Breast epithelium (tissue), 4 donors: Measurements from ENCODE around the gene VMA21. TPM values are rescaled to one million over a fixed set of nuclear protein-coding genes. Genes with fewer than 3 reads are reported as not detected.

Experiments used
- DNase-seq, 2 donors: peaks; one replicate each; pipeline ENCODE4 v3.0.0-alpha.2; 2019; ENCODE audit warnings: low spot score in 2 of 2
- H3K27ac ChIP-seq, 2 donors: fragments of 200-600 bp; sonication (generic) in 1 of 2; one replicate each; pipeline ENCODE4 v1.5.1; 2016 to 2019; ENCODE audit warnings: mild to moderate bottlenecking in 1 of 2
- H3K27me3 ChIP-seq, 2 donors: fragments of 200-600 bp; sonication (generic) in 1 of 2; one replicate each; pipeline versions ENCODE4 v1.5.1 to v1.6.0; 2017 to 2019; ENCODE audit warnings: control low read depth in 1 of 2, mild to moderate bottlenecking in 1 of 2
- H3K36me3 ChIP-seq: fragments of 200-600 bp; one replicate; pipeline ENCODE4 v1.5.1; 2019
- H3K4me1 ChIP-seq, 2 donors: fragments of 200-600 bp; sonication (generic); one replicate each; pipeline ENCODE4 v1.5.1; 2016 to 2019; ENCODE audit warnings: control low read depth in 1 of 2
- H3K4me3 ChIP-seq, 3 donors: fragments of 200-600 bp; sonication (generic); 1 replicate in 2 of 3; 2 replicates in 1 of 3; pipeline ENCODE4 v1.5.1; 2016 to 2019; ENCODE audit warnings: mild to moderate bottlenecking in 3 of 3, moderate library complexity in 2 of 3
- H3K9me3 ChIP-seq, 2 donors: fragments of 200-600 bp; sonication (generic) in 1 of 2; one replicate each; pipeline ENCODE4 v1.5.1; 2016 to 2019; ENCODE audit warnings: control low read depth in 1 of 2
- CTCF ChIP-seq, 3 donors: fragments of 450-650 bp; IDR thresholded peaks; one replicate each; pipeline ENCODE4 v1.5.1; 2016 to 2017; ENCODE audit warnings: antibody characterized with exemption in 3 of 3, mild to moderate bottlenecking in 3 of 3, moderate library complexity in 3 of 3
- POLR2A ChIP-seq: fragments of 450-650 bp; IDR thresholded peaks from one replicate; pipeline ENCODE4 v1.6.1; 2016; ENCODE audit warnings: antibody characterized with exemption, mild to moderate bottlenecking, moderate library complexity
- POLR2AphosphoS5 ChIP-seq, 3 donors: sonication (generic); formaldehyde crosslinking; IDR thresholded peaks; one replicate each; pipeline ENCODE4 v1.6.1; 2017; ENCODE audit warnings: antibody characterized with exemption in 3 of 3
- intact Hi-C: fragments of 100-400 bp; cut with DNase I; formaldehyde crosslinking; loops from one replicate; pipeline ENCODE4 v1.15.1; 2023; ENCODE audit warnings: low total_unique reads
- total RNA-seq, 3 donors: library from RNA; depleted of rRNA; stranded (reverse); fragments of >200 nt; gene quantifications; one replicate each; pipeline ENCODE4 v1.1.0, GENCODE V29; 2016

The VMA21 gene
- total RNA-seq, 3 donors from 2014 or later: 28.6 to 45.5 (median 32.8) TPM

GRCh38 chrX:151416579-151416978 lies 19.6 kb downstream of the VMA21 start:
- intact Hi-C loops: no loop called here
- H3K36me3 ChIP-seq: no peaks in the 10 kb centered on the region
- no peaks in the 10 kb centered on the region for H3K27me3 ChIP-seq
- no peaks in the 10 kb centered on the region for H3K9me3 ChIP-seq
- no peaks in the 10 kb centered on the region for H3K4me1 ChIP-seq
- H3K4me3 ChIP-seq: no peak overlapping the region
- no peak for DNase-seq
- TF ChIP-seq POLR2AphosphoS5 (IDR thresholded peaks at IDR 0.05) (no peak), POLR2A (no peak), CTCF (IDR thresholded peaks at IDR 0.05) (no peak)
- no peak overlapping the region for H3K27ac ChIP-seq

GRCh38 chrX:151419782-151420181 lies 22.8 kb downstream of the VMA21 start:
- no peaks in the 10 kb centered on the region for H3K36me3 ChIP-seq
- intact Hi-C loops: no loop called here
- peaks cover 0 to 7% of the 10 kb centered on the region in 2 donors for H3K27me3 ChIP-seq
- no peak for TF ChIP-seq CTCF (IDR thresholded peaks at IDR 0.05)
- no peak for TF ChIP-seq POLR2AphosphoS5 (IDR thresholded peaks at IDR 0.05)
- no peak for TF ChIP-seq POLR2A
- no peaks in the 10 kb centered on the region for H3K4me1 ChIP-seq
- no peak overlapping the region for H3K27ac ChIP-seq
- DNase-seq: no peak
- H3K9me3 ChIP-seq: no peaks in the 10 kb centered on the region
- no peak overlapping the region for H3K4me3 ChIP-seq

- peaks cover 0 to 7% of the 10 kb centered on the region in 2 donors for H3K27me3 ChIP-seq
- intact Hi-C loops: no loop called here
- no peaks in the 10 kb centered on the region for H3K36me3 ChIP-seq
- H3K9me3 ChIP-seq: no peaks in the 10 kb centered on the region
- DNase-seq: no peak
- H3K4me1 ChIP-seq: no peaks in the 10 kb centered on the region
- TF ChIP-seq POLR2A (no peak), POLR2AphosphoS5 (IDR thresholded peaks at IDR 0.05) (no peak), CTCF (IDR thresholded peaks at IDR 0.05) (no peak)
- H3K27ac ChIP-seq: no peak overlapping the region
- H3K4me3 ChIP-seq: no peak overlapping the region
Observed at GRCh38 chrX:151424505-151424904, 27.5 kb downstream of the VMA21 start.

GRCh38 chrX:151448509-151448908 lies 51.5 kb downstream of the VMA21 start:
- Histone ChIP-seq H3K27ac (no peak overlapping the region), H3K4me3 (no peak overlapping the region), H3K4me1 (no peaks in the 10 kb centered on the region), H3K9me3 (no peaks in the 10 kb centered on the region), H3K36me3 (no peaks in the 10 kb centered on the region), H3K27me3 (peaks cover 0 to 3% of the 10 kb centered on the region in 2 donors)
- intact Hi-C loops: no loop called here
- TF ChIP-seq CTCF (IDR thresholded peaks at IDR 0.05) (no peak), POLR2AphosphoS5 (IDR thresholded peaks at IDR 0.05) (no peak), POLR2A (no peak)
- no peak for DNase-seq

- H3K4me3 ChIP-seq: no peak overlapping the region
- H3K27ac ChIP-seq: no peak overlapping the region
- no peaks in the 10 kb centered on the region for H3K36me3 ChIP-seq
- H3K9me3 ChIP-seq: no peaks in the 10 kb centered on the region
- no peak for DNase-seq
- intact Hi-C loops: no loop called here
- TF ChIP-seq CTCF (IDR thresholded peaks at IDR 0.05) (no peak), POLR2AphosphoS5 (IDR thresholded peaks at IDR 0.05) (no peak)
- H3K4me1 ChIP-seq: no peaks in the 10 kb centered on the region
- no peaks in the 10 kb centered on the region for H3K27me3 ChIP-seq
Observed at GRCh38 chrX:151458824-151459223, 61.8 kb downstream of the VMA21 start.

Other genes starting within 250 kb of the VMA21 start
- under 1 TPM in 1 of 3 donors, not detected in 2; 0.15 TPM for gene GPR50, start 220.6 kb upstream of the VMA21 start, total RNA-seq
- not detected for gene PASD1, start 166.5 kb downstream of the VMA21 start, total RNA-seq